CMK (cell line): ENCODE measurements around the gene ADAT2.

Source experiments
- DNase-seq: peaks from one replicate; pipeline ENCODE4 v3.0.0-alpha.2; 2010; ENCODE audit warnings: low read depth

ADAT2 gene

GRCh38 chr6:143441680-143442545 lies 8.6 kb downstream of the ADAT2 start:
- no peak for DNase-seq

GRCh38 chr6:143441010-143441409 lies 9.5 kb downstream of the ADAT2 start:
- DNase-seq, result no peak

GRCh38 chr6:143432588-143432987 lies 17.9 kb downstream of the ADAT2 start:
- DNase-seq, result no peak

- DNase-seq, result no peak
Observed at GRCh38 chr6:143431226-143431625, 19.3 kb downstream of the ADAT2 start.

- no peak for DNase-seq
Observed at GRCh38 chr6:143429970-143430369, 20.5 kb downstream of the ADAT2 start.

GRCh38 chr6:143427109-143427817 lies 23.2 kb downstream of the ADAT2 start:
- peak; percentile 51 for DNase-seq

- no peak for DNase-seq
Observed at GRCh38 chr6:143426026-143426425, 24.5 kb downstream of the ADAT2 start.

GRCh38 chr6:143419526-143419925 lies 31.0 kb downstream of the ADAT2 start:
- no peak for DNase-seq

- no peak for DNase-seq
Observed at GRCh38 chr6:143414769-143415168, 35.7 kb downstream of the ADAT2 start.

- DNase-seq, result no peak
Observed at GRCh38 chr6:143410859-143411270, 39.6 kb downstream of the ADAT2 start.

GRCh38 chr6:143408787-143409162 lies 41.7 kb downstream of the ADAT2 start:
- DNase-seq, result no peak

GRCh38 chr6:143408151-143408786 lies 42.2 kb downstream of the ADAT2 start:
- DNase-seq, result no peak

- no peak for DNase-seq
Observed at GRCh38 chr6:143406673-143407072, 43.8 kb downstream of the ADAT2 start.

GRCh38 chr6:143405373-143406154 lies 44.9 kb downstream of the ADAT2 start:
- no peak for DNase-seq

- DNase-seq, result no peak
Observed at GRCh38 chr6:143402721-143403336, 47.7 kb downstream of the ADAT2 start.

- no peak for DNase-seq
Observed at GRCh38 chr6:143401636-143402370, 48.7 kb downstream of the ADAT2 start.

- no peak for DNase-seq
Observed at GRCh38 chr6:143401068-143401446, 49.4 kb downstream of the ADAT2 start.

- DNase-seq, result no peak
Observed at GRCh38 chr6:143400258-143401067, 50.0 kb downstream of the ADAT2 start.

- DNase-seq, result no peak
Observed at GRCh38 chr6:143399775-143400174, 50.7 kb downstream of the ADAT2 start.

GRCh38 chr6:143399176-143399575 lies 51.3 kb downstream of the ADAT2 start:
- no peak for DNase-seq
